ENCODE data around the gene ZNF35.

The ZNF35 gene

GRCh38 chr3:44624749-44625480, 23.6 kb upstream of the ZNF35 start, which contains the start of gene ZNF197:
Gene ZNF197 (plus strand): TSS chr3:44625036. CDS start chr3:44629155, 4,119 bp downstream.
- Histone ChIP-seq H3K4me3 (ENCODE audit: low read depth, low read length, poor library complexity, severe bottlenecking) (peak within 1 kb of the TSS; percentile 94), H3K27me3 (ENCODE audit: insufficient read depth, low read length) (no peaks in the 10 kb centered on the region), H3K9me3 (ENCODE audit: low read length) (no peaks in the 10 kb centered on the region), H3F3A (ENCODE audit: insufficient read depth, low read length) (no peaks in the 10 kb centered on the region), H3K79me2 (ENCODE audit: insufficient read depth, low read length) (no peaks in the 10 kb centered on the region), H3K9ac (ENCODE audit: low read length) (peak within 1 kb of the TSS; percentile 89), H4K20me1 (ENCODE audit: insufficient read depth, low read length) (no peaks in the 10 kb centered on the region), H3K9me2 (ENCODE audit: low read depth, low read length) (no peaks in the 10 kb centered on the region), H3K27ac (ENCODE audit: low read depth, low read length, poor library complexity, severe bottlenecking) (no peak within 1 kb of the TSS), H2AFZ (ENCODE audit: low read length) (peak within 1 kb of the TSS; percentile 100), H3K4me1 (ENCODE audit: insufficient read depth, low read length, severe bottlenecking) (peaks cover 19% of the 10 kb centered on the region), H3K36me3 (ENCODE audit: insufficient read depth, low read length) (peaks cover 5% of the 10 kb centered on the region; the same call in 1 of the 2 replicates), H3K4me2 (ENCODE audit: low read length) (peak within 1 kb of the TSS; percentile 98)
- TF ChIP-seq EZH2 (IDR thresholded peaks at IDR 0.05; ENCODE audit: borderline replicate concordance, low read length) = no peak

- Histone ChIP-seq H3K36me3 (ENCODE audit: insufficient read depth, low read length) (peaks cover 26% of the 10 kb centered on the region), H4K20me1 (ENCODE audit: insufficient read depth, low read length) (no peaks in the 10 kb centered on the region), H3K27me3 (ENCODE audit: insufficient read depth, low read length) (no peaks in the 10 kb centered on the region), H3K27ac (ENCODE audit: low read depth, low read length, poor library complexity, severe bottlenecking) (no peak overlapping the region), H2AFZ (ENCODE audit: low read length) (no peak overlapping the region), H3K4me1 (ENCODE audit: insufficient read depth, low read length, severe bottlenecking) (peaks cover 19% of the 10 kb centered on the region), H3K9me2 (ENCODE audit: low read depth, low read length) (no peaks in the 10 kb centered on the region), H3K4me3 (ENCODE audit: low read depth, low read length, poor library complexity, severe bottlenecking) (no peak overlapping the region), H3F3A (ENCODE audit: insufficient read depth, low read length) (no peaks in the 10 kb centered on the region), H3K9me3 (ENCODE audit: low read length) (no peaks in the 10 kb centered on the region), H3K9ac (ENCODE audit: low read length) (no peak overlapping the region), H3K79me2 (ENCODE audit: insufficient read depth, low read length) (no peaks in the 10 kb centered on the region), H3K4me2 (ENCODE audit: low read length) (no peak overlapping the region)
- TF ChIP-seq EZH2 (IDR thresholded peaks at IDR 0.05; ENCODE audit: borderline replicate concordance, low read length) = no peak
- no peak for TF ChIP-seq CTCF (IDR thresholded peaks at IDR 0.05; ENCODE audit: low read length)
Measured at GRCh38 chr3:44628716-44629115, 19.8 kb upstream of the ZNF35 start.

GRCh38 chr3:44632193-44632592, 16.3 kb upstream of the ZNF35 start:
- TF ChIP-seq EZH2 (IDR thresholded peaks at IDR 0.05; ENCODE audit: borderline replicate concordance, low read length) (no peak), CTCF (IDR thresholded peaks at IDR 0.05; ENCODE audit: low read length) (no peak)
- Histone ChIP-seq H3K4me3 (ENCODE audit: low read depth, low read length, poor library complexity, severe bottlenecking) (no peak overlapping the region), H3K79me2 (ENCODE audit: insufficient read depth, low read length) (no peaks in the 10 kb centered on the region), H3K27ac (ENCODE audit: low read depth, low read length, poor library complexity, severe bottlenecking) (no peak overlapping the region), H3K36me3 (ENCODE audit: insufficient read depth, low read length) (peaks cover 47% of the 10 kb centered on the region), H3K4me2 (ENCODE audit: low read length) (no peak overlapping the region), H3F3A (ENCODE audit: insufficient read depth, low read length) (no peaks in the 10 kb centered on the region), H3K9me3 (ENCODE audit: low read length) (no peaks in the 10 kb centered on the region), H2AFZ (ENCODE audit: low read length) (no peak overlapping the region), H3K9ac (ENCODE audit: low read length) (no peak overlapping the region), H3K9me2 (ENCODE audit: low read depth, low read length) (no peaks in the 10 kb centered on the region), H3K27me3 (ENCODE audit: insufficient read depth, low read length) (no peaks in the 10 kb centered on the region), H3K4me1 (ENCODE audit: insufficient read depth, low read length, severe bottlenecking) (no peaks in the 10 kb centered on the region), H4K20me1 (ENCODE audit: insufficient read depth, low read length) (no peaks in the 10 kb centered on the region)

GRCh38 chr3:44642337-44642736, 6.2 kb upstream of the ZNF35 start:
- Histone ChIP-seq H3K79me2 (ENCODE audit: insufficient read depth, low read length) (no peaks in the 10 kb centered on the region), H3F3A (ENCODE audit: insufficient read depth, low read length) (no peaks in the 10 kb centered on the region), H3K36me3 (ENCODE audit: insufficient read depth, low read length) (peaks cover 49% of the 10 kb centered on the region), H3K4me2 (ENCODE audit: low read length) (no peak overlapping the region), H3K9me2 (ENCODE audit: low read depth, low read length) (no peaks in the 10 kb centered on the region), H2AFZ (ENCODE audit: low read length) (no peak overlapping the region), H3K9ac (ENCODE audit: low read length) (no peak overlapping the region), H3K9me3 (ENCODE audit: low read length) (peaks cover 21% of the 10 kb centered on the region), H3K27ac (ENCODE audit: low read depth, low read length, poor library complexity, severe bottlenecking) (no peak overlapping the region), H3K4me1 (ENCODE audit: insufficient read depth, low read length, severe bottlenecking) (no peaks in the 10 kb centered on the region), H3K27me3 (ENCODE audit: insufficient read depth, low read length) (no peaks in the 10 kb centered on the region), H4K20me1 (ENCODE audit: insufficient read depth, low read length) (no peaks in the 10 kb centered on the region), H3K4me3 (ENCODE audit: low read depth, low read length, poor library complexity, severe bottlenecking) (no peak overlapping the region)
- no peak for TF ChIP-seq CTCF (IDR thresholded peaks at IDR 0.05; ENCODE audit: low read length)
- TF ChIP-seq EZH2 (IDR thresholded peaks at IDR 0.05; ENCODE audit: borderline replicate concordance, low read length) = no peak

All from OCI-LY1 (cell line).